Gastrocnemius medialis (tissue), 4 donors: ENCODE data around the gene PVR.

Source experiments
- POLR2A ChIP-seq, 2 donors: fragments of 450-650 bp; IDR thresholded peaks; one replicate each; pipeline ENCODE4 v1.6.1; 2017; ENCODE audit warnings: antibody characterized with exemption in 2 of 2, mild to moderate bottlenecking in 2 of 2, moderate library complexity in 2 of 2
- TF ChIP-seq, protein P1 (sequence below), 5 experiments: fragments of 450-650 bp in 3 of 5; fragments of 200-600 bp in 2 of 5; sonication (generic) in 2 of 5; IDR thresholded peaks in 4 of 5; conservative IDR thresholded peaks in 1 of 5; 1 replicate in 4 of 5; 2 replicates in 1 of 5; pipeline ENCODE4 v1.5.1; 2016 to 2019; ENCODE audit warnings: antibody characterized with exemption in 5 of 5, mild to moderate bottlenecking in 3 of 5, moderate library complexity in 3 of 5

DNA sequence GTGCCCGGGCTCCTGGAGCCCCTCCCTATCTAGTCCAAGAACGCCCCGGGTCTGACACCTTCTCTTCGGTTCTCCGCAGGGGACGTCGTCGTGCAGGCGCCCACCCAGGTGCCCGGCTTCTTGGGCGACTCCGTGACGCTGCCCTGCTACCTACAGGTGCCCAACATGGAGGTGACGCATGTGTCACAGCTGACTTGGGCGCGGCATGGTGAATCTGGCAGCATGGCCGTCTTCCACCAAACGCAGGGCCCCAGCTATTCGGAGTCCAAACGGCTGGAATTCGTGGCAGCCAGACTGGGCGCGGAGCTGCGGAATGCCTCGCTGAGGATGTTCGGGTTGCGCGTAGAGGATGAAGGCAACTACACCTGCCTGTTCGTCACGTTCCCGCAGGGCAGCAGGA is 3.4 kb downstream of the PVR start:
- TF ChIP-seq, protein P1, sequence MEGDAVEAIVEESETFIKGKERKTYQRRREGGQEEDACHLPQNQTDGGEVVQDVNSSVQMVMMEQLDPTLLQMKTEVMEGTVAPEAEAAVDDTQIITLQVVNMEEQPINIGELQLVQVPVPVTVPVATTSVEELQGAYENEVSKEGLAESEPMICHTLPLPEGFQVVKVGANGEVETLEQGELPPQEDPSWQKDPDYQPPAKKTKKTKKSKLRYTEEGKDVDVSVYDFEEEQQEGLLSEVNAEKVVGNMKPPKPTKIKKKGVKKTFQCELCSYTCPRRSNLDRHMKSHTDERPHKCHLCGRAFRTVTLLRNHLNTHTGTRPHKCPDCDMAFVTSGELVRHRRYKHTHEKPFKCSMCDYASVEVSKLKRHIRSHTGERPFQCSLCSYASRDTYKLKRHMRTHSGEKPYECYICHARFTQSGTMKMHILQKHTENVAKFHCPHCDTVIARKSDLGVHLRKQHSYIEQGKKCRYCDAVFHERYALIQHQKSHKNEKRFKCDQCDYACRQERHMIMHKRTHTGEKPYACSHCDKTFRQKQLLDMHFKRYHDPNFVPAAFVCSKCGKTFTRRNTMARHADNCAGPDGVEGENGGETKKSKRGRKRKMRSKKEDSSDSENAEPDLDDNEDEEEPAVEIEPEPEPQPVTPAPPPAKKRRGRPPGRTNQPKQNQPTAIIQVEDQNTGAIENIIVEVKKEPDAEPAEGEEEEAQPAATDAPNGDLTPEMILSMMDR (IDR thresholded peaks at IDR 0.05 in 4 of 5, conservative IDR thresholded peaks at IDR 0.05 in 1 of 5): no peak
- no peak for TF ChIP-seq POLR2A (IDR thresholded peaks at IDR 0.05)
